GM21381 (cell line): ENCODE results near the gene NTSR1.

ENCODE experiments used
- ATAC-seq: cut with Tn5 transposase; IDR thresholded peaks from one replicate; pipeline ENCODE4 v1.9.1; 2021; ENCODE audit warnings: mild to moderate bottlenecking, moderate library complexity; ENCODE audit not compliant: unreplicated experiment

The NTSR1 gene

GRCh38 chr20:62708591-62709536 is at the start of gene NTSR1:
Gene NTSR1, plus strand, starts transcription at chr20:62708836. Its CDS starts 372 bp downstream, at chr20:62709208.
- ATAC-seq, result no peak

GRCh38 chr20:62659488-62660239 is 49.0 kb upstream of the NTSR1 start:
- ATAC-seq, result no peak

- ATAC-seq, result no peak
These were observed 48.4 kb upstream of the NTSR1 start for GRCh38 chr20:62660240-62660615.

GRCh38 chr20:62660768-62661167 is 47.9 kb upstream of the NTSR1 start:
- no peak for ATAC-seq

- ATAC-seq, result no peak
These were observed 47.0 kb upstream of the NTSR1 start for GRCh38 chr20:62661647-62662046.

- ATAC-seq, result no peak
These were observed 46.2 kb upstream of the NTSR1 start for GRCh38 chr20:62662422-62662821.

GRCh38 chr20:62663145-62664018 is 45.3 kb upstream of the NTSR1 start:
- ATAC-seq, result no peak

- no peak for ATAC-seq
These were observed 44.3 kb upstream of the NTSR1 start for GRCh38 chr20:62664019-62664971.

- no peak for ATAC-seq
These were observed 43.4 kb upstream of the NTSR1 start for GRCh38 chr20:62665153-62665754.

GRCh38 chr20:62665826-62666735 is 42.6 kb upstream of the NTSR1 start:
- no peak for ATAC-seq

- no peak for ATAC-seq
These were observed 41.7 kb upstream of the NTSR1 start for GRCh38 chr20:62666736-62667529.

GRCh38 chr20:62667530-62668440 is 40.9 kb upstream of the NTSR1 start:
- no peak for ATAC-seq

GRCh38 chr20:62668441-62669027 is 40.1 kb upstream of the NTSR1 start:
- no peak for ATAC-seq

GRCh38 chr20:62669249-62669648 is 39.4 kb upstream of the NTSR1 start:
- ATAC-seq, result no peak

GRCh38 chr20:62670156-62670555 is 38.5 kb upstream of the NTSR1 start:
- no peak for ATAC-seq

GRCh38 chr20:62670998-62671397 is 37.6 kb upstream of the NTSR1 start:
- no peak for ATAC-seq
